BE2C (cell line): Measurements from ENCODE around the gene ARL11.

Source experiments
- DNase-seq: peaks from one replicate; pipeline ENCODE4 v3.0.0-alpha.2; 2020
- H3K27me3 ChIP-seq: fragments of 250-450 bp; sonication (Bioruptor Pico); 2 replicates; pipeline ENCODE4 v1.5.1; 2020; ENCODE audit warnings: mild to moderate bottlenecking
- H3K36me3 ChIP-seq: fragments of 250-450 bp; sonication (Bioruptor Pico); 2 replicates; pipeline ENCODE4 v1.5.1; 2020; ENCODE audit warnings: mild to moderate bottlenecking
- H3K4me1 ChIP-seq: fragments of 250-450 bp; sonication (Bioruptor Pico); 2 replicates; pipeline ENCODE4 v1.5.1; 2020
- H3K4me3 ChIP-seq: 2 replicates; pipeline ENCODE4 v1.5.1; 2011; ENCODE audit warnings: low read depth, low read length
- H3K9me3 ChIP-seq: fragments of 250-450 bp; sonication (Bioruptor Pico); 2 replicates; pipeline ENCODE4 v1.5.1; 2020
- TF ChIP-seq, protein P1 (sequence below): IDR thresholded peaks from 2 replicates; pipeline ENCODE4 v1.5.1; 2012; ENCODE audit warnings: mild to moderate bottlenecking, low read depth, low read length

The ARL11 gene

GRCh38 chr13:49678191-49678914 lies 50.0 kb downstream of the ARL11 start:
- no peak for DNase-seq
- TF ChIP-seq, protein P1, sequence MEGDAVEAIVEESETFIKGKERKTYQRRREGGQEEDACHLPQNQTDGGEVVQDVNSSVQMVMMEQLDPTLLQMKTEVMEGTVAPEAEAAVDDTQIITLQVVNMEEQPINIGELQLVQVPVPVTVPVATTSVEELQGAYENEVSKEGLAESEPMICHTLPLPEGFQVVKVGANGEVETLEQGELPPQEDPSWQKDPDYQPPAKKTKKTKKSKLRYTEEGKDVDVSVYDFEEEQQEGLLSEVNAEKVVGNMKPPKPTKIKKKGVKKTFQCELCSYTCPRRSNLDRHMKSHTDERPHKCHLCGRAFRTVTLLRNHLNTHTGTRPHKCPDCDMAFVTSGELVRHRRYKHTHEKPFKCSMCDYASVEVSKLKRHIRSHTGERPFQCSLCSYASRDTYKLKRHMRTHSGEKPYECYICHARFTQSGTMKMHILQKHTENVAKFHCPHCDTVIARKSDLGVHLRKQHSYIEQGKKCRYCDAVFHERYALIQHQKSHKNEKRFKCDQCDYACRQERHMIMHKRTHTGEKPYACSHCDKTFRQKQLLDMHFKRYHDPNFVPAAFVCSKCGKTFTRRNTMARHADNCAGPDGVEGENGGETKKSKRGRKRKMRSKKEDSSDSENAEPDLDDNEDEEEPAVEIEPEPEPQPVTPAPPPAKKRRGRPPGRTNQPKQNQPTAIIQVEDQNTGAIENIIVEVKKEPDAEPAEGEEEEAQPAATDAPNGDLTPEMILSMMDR = no peak
- H3K36me3 ChIP-seq = peaks cover 29% of the 10 kb centered on the region
- H3K4me1 ChIP-seq = no peaks in the 10 kb centered on the region
- no peak overlapping the region for H3K4me3 ChIP-seq
- H3K27me3 ChIP-seq = no peaks in the 10 kb centered on the region
- peaks cover 4% of the 10 kb centered on the region; the same call in 1 of the 2 replicates for H3K9me3 ChIP-seq

GRCh38 chr13:49679246-49679645 lies 50.9 kb downstream of the ARL11 start:
- Histone ChIP-seq H3K36me3 (peaks cover 29% of the 10 kb centered on the region), H3K4me1 (no peaks in the 10 kb centered on the region), H3K4me3 (no peak overlapping the region), H3K9me3 (peaks cover 4% of the 10 kb centered on the region; the same call in 1 of the 2 replicates), H3K27me3 (no peaks in the 10 kb centered on the region)
- DNase-seq = no peak
- TF ChIP-seq, protein P1 = no peak

DNA sequence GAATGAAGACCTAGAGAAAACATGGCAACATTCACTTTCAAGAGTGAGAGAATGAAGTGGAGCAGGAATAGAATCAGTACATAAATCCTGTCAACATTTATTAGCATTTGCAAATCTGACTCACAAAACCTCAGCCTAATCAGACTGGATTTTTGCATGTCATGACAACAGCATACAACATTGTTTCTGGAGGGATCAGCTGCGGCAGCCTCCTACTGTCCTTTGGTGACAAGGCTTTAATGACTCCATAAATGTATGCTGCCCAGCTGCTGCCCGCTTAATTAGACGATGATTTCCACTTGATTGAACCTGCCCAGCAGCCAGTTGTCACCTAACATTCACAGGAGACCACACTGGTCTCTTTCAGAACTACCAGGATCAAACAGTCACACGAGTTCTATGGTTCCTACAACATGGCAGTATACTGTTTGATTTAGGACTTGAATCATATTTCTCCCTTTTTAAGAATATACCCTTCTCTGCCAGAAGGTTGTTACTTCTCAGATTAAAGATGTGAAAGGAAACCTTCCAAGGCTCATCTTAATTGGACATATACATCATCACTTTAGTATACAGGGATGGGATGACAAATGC lies 53.6 kb downstream of the ARL11 start:
- H3K4me3 ChIP-seq = no peak overlapping the region
- TF ChIP-seq, protein P1 = no peak
- peaks cover 4% of the 10 kb centered on the region; the same call in 1 of the 2 replicates for H3K9me3 ChIP-seq
- H3K4me1 ChIP-seq = no peaks in the 10 kb centered on the region
- no peak for DNase-seq
- peaks cover 33% of the 10 kb centered on the region for H3K36me3 ChIP-seq
- no peaks in the 10 kb centered on the region for H3K27me3 ChIP-seq
